Hepatocyte (in vitro differentiated cells): ENCODE measurements around the gene ZNF675. TPM values are rescaled to one million over a fixed set of nuclear protein-coding genes. Genes with fewer than 3 reads are reported as not detected.

Experiments used
- DNase-seq: peaks from one replicate; pipeline ENCODE4 v3.0.0-alpha.2; 2016; ENCODE audit warnings: low spot score
- H2AFZ ChIP-seq: fragments of 200-600 bp; sonication (generic); 2 replicates; pipeline ENCODE4 v1.6.0; 2016; ENCODE audit warnings: antibody characterized with exemption, mild to moderate bottlenecking
- H3K27ac ChIP-seq: fragments of 200-600 bp; sonication (generic); 2 replicates; pipeline ENCODE4 v1.5.1; 2016; ENCODE audit warnings: mild to moderate bottlenecking
- H3K27me3 ChIP-seq: fragments of 200-600 bp; sonication (generic); 2 replicates; pipeline ENCODE4 v1.6.1; 2016
- H3K36me3 ChIP-seq: fragments of 200-600 bp; sonication (generic); replicated peaks from 2 replicates; pipeline ENCODE4 v1.5.1; 2016; ENCODE audit warnings: low read depth; ENCODE audit not compliant: insufficient read depth
- H3K4me1 ChIP-seq: fragments of 200-600 bp; sonication (generic); 2 replicates; pipeline ENCODE4 v1.5.1; 2016; ENCODE audit warnings: mild to moderate bottlenecking, moderate library complexity; ENCODE audit not compliant: insufficient read depth
- H3K4me2 ChIP-seq: fragments of 200-600 bp; sonication (generic); 2 replicates; pipeline ENCODE4 v1.6.0; 2016
- H3K4me3 ChIP-seq: fragments of 200-600 bp; sonication (generic); 2 replicates; pipeline ENCODE4 v1.5.1; 2016; ENCODE audit warnings: mild to moderate bottlenecking
- H3K79me2 ChIP-seq: fragments of 200-600 bp; sonication (generic); 2 replicates; pipeline ENCODE4 v1.6.0; 2017; ENCODE audit warnings: mild to moderate bottlenecking
- H3K9me2 ChIP-seq: fragments of 200-600 bp; sonication (generic); replicated peaks from 2 replicates; pipeline ENCODE4 v1.6.0; 2017; ENCODE audit warnings: mild to moderate bottlenecking; ENCODE audit not compliant: insufficient read depth
- H3K9me3 ChIP-seq: fragments of 200-600 bp; sonication (generic); 2 replicates; pipeline ENCODE4 v1.5.1; 2016; ENCODE audit warnings: low read depth, mild to moderate bottlenecking
- H4K20me1 ChIP-seq: fragments of 200-600 bp; sonication (generic); 2 replicates; pipeline ENCODE4 v1.6.0; 2016; ENCODE audit warnings: mild to moderate bottlenecking; ENCODE audit not compliant: insufficient read depth, poor library complexity, severe bottlenecking
- EZH2 ChIP-seq: fragments of 200-600 bp; sonication (generic); IDR thresholded peaks from 2 replicates; pipeline ENCODE4 v1.6.1; 2016; ENCODE audit warnings: antibody characterized with exemption, mild to moderate bottlenecking, borderline replicate concordance
- EZH2phosphoT487 ChIP-seq: fragments of 200-600 bp; sonication (generic); IDR thresholded peaks from one replicate; pipeline ENCODE4 v1.6.1; 2018; ENCODE audit warnings: antibody characterized with exemption, mild to moderate bottlenecking, low read depth, moderate library complexity; ENCODE audit not compliant: unreplicated experiment, severe bottlenecking
- WGBS: methylation state at CpG from one replicate; pipeline ENCODE4 v1.1.6; 2016; ENCODE audit warnings: low lambda C conversion rate; ENCODE audit errors: missing lambda C conversion rate; 5-methylcytosine and 5-hydroxymethylcytosine counted together
- polyA plus RNA-seq: library from polyadenylated mRNA; unstranded; fragments of >200 nt; fragmentation: Nextera tagmentation; extraction: Ambion mirVana; gene quantifications from 2 replicates; pipeline ENCODE4 v1.2.1, GENCODE V29; 2016
- total RNA-seq: library from RNA; depleted of rRNA; stranded (reverse); fragments of >200 nt; gene quantifications from 2 replicates; pipeline ENCODE4 v1.2.3, GENCODE V29; 2014
- TF ChIP-seq, protein P1 (sequence below): fragments of 200-600 bp; sonication (generic); IDR thresholded peaks from 2 replicates; pipeline ENCODE4 v1.5.1; 2016; ENCODE audit warnings: antibody characterized with exemption, mild to moderate bottlenecking; ENCODE audit not compliant: poor library complexity

ZNF675 gene
- total and polyA plus RNA-seq, 2 experiments from 2014 or later, result 8.3 to 16.7 TPM

DNA sequence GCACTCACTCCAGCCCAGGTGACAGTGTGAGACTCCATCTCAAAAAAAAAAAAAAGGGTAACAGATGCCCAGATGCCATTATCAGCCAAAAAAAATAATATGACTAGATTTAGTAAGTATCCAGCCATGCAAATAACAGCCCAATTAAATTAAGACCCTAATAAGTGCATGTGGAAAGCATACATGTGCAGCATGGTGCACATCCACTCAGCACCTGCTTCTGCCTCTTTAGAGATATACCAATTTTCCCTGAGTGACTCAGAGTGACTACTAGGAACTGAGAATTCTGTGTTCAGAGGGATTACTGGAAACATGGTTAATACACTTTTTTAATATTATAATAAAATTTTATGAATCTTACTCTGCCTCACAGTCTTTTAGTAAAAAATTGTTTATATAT lies 29.8 kb upstream of the ZNF675 start:
- TF ChIP-seq EZH2phosphoT487 (no peak), EZH2 (no peak)
- TF ChIP-seq, protein P1, sequence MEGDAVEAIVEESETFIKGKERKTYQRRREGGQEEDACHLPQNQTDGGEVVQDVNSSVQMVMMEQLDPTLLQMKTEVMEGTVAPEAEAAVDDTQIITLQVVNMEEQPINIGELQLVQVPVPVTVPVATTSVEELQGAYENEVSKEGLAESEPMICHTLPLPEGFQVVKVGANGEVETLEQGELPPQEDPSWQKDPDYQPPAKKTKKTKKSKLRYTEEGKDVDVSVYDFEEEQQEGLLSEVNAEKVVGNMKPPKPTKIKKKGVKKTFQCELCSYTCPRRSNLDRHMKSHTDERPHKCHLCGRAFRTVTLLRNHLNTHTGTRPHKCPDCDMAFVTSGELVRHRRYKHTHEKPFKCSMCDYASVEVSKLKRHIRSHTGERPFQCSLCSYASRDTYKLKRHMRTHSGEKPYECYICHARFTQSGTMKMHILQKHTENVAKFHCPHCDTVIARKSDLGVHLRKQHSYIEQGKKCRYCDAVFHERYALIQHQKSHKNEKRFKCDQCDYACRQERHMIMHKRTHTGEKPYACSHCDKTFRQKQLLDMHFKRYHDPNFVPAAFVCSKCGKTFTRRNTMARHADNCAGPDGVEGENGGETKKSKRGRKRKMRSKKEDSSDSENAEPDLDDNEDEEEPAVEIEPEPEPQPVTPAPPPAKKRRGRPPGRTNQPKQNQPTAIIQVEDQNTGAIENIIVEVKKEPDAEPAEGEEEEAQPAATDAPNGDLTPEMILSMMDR, result no peak
- no peak overlapping the region for H3K27ac ChIP-seq
- H3K4me1 ChIP-seq, result no peaks in the 10 kb centered on the region
- H2AFZ ChIP-seq, result no peak overlapping the region
- no peaks in the 10 kb centered on the region for H3K36me3 ChIP-seq
- H3K4me2 ChIP-seq, result no peak overlapping the region
- H3K9me3 ChIP-seq, result no peaks in the 10 kb centered on the region
- no peaks in the 10 kb centered on the region for H4K20me1 ChIP-seq
- no peak overlapping the region for H3K4me3 ChIP-seq
- peaks cover 2% of the 10 kb centered on the region for H3K27me3 ChIP-seq
- H3K79me2 ChIP-seq, result no peaks in the 10 kb centered on the region
- no peak for DNase-seq
- no peaks in the 10 kb centered on the region for H3K9me2 ChIP-seq

DNA sequence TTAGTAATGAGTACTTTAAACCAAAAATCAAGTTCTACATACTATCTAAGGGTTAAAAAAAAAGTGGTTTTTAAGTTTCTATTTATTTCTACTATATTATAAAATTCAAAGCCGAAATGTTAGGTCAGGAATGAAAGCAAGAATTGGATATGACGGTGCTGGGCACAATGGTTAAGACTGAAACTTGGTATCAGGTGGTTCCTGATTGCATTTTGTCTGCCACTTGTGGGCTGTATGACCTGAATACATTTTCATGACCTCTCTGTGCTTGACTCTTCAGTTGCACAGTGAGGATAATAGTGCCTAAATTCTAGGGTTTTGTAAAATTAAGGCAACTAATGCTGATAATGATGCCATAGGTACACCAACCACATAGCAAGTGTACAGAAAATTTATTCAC lies 22.3 kb upstream of the ZNF675 start:
- Histone ChIP-seq H3K4me3 (no peak overlapping the region), H2AFZ (no peak overlapping the region), H3K27ac (no peak overlapping the region), H3K9me2 (no peaks in the 10 kb centered on the region), H3K36me3 (no peaks in the 10 kb centered on the region), H3K79me2 (no peaks in the 10 kb centered on the region), H3K4me2 (no peak overlapping the region), H3K9me3 (no peaks in the 10 kb centered on the region), H3K27me3 (no peaks in the 10 kb centered on the region), H3K4me1 (no peaks in the 10 kb centered on the region), H4K20me1 (no peaks in the 10 kb centered on the region)
- WGBS, result 45% methylated on average over 2 of the region's 2 CpGs
- DNase-seq, result no peak
- TF ChIP-seq, protein P1, result no peak
- no peak for TF ChIP-seq EZH2phosphoT487
- no peak for TF ChIP-seq EZH2

DNA sequence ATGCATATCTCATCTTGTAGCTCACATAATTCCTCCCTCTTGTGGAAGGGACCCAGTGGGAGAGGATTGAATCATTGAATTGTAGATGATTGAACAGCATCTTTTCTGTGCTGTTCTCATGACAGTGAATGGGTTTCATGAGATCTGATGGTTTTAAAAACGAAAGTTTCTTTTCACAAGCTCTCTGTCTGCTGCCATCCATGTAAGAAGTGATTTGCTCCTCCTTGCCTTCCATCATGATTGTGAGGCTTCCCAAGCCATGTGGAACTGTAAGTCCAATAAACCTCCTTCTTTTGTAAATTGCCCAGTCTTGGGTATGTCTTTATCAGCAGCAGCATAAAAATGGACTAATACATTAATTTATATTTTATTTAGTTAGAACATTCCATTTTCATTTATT lies 19.6 kb upstream of the ZNF675 start:
- no peak overlapping the region for H3K4me2 ChIP-seq
- TF ChIP-seq EZH2phosphoT487 (no peak), EZH2 (no peak)
- TF ChIP-seq, protein P1, result no peak
- H3K4me3 ChIP-seq, result no peak overlapping the region
- H3K9me2 ChIP-seq, result no peaks in the 10 kb centered on the region
- H3K27me3 ChIP-seq, result no peaks in the 10 kb centered on the region
- H2AFZ ChIP-seq, result no peak overlapping the region
- no peak for DNase-seq
- H3K9me3 ChIP-seq, result no peaks in the 10 kb centered on the region
- H3K27ac ChIP-seq, result no peak overlapping the region
- 91% methylated on average over 1 of the region's 1 CpG for WGBS
- H3K4me1 ChIP-seq, result no peaks in the 10 kb centered on the region
- H3K36me3 ChIP-seq, result no peaks in the 10 kb centered on the region
- H3K79me2 ChIP-seq, result no peaks in the 10 kb centered on the region
- no peaks in the 10 kb centered on the region for H4K20me1 ChIP-seq

DNA sequence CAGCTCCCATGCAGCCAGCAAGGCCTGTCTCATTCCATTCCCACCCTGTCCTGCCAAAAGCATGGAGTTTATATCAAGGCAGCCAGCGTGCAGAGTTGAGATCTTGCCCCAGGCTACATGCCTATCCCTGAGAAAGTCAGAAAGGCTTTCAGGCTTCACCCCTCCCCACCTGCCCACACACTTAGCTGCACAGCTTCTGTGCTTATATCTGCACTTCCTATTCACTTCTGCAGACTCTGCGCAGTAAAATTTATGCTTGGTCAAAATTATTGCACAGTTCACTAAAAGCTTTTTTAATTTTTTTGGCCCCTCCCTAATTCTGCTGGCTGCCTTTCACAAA lies 12.5 kb upstream of the ZNF675 start:
- H4K20me1 ChIP-seq, result no peaks in the 10 kb centered on the region
- peak overlapping the region; percentile 40 for H3K4me2 ChIP-seq
- no peak overlapping the region for H2AFZ ChIP-seq
- no peaks in the 10 kb centered on the region for H3K36me3 ChIP-seq
- no peak for DNase-seq
- 48% methylated on average over 2 of the region's 2 CpGs for WGBS
- peak overlapping the region; percentile 85 for H3K27ac ChIP-seq
- TF ChIP-seq EZH2phosphoT487 (no peak), EZH2 (no peak)
- no peaks in the 10 kb centered on the region for H3K27me3 ChIP-seq
- no peaks in the 10 kb centered on the region for H3K9me3 ChIP-seq
- H3K9me2 ChIP-seq, result no peaks in the 10 kb centered on the region
- H3K4me1 ChIP-seq, result peaks cover 9% of the 10 kb centered on the region
- H3K79me2 ChIP-seq, result no peaks in the 10 kb centered on the region
- no peak overlapping the region for H3K4me3 ChIP-seq
